Ammon's horn (tissue), 1 donor: Measurements from ENCODE around the gene OR56A4.
"Not testable (repeated sequence)": the region's sequence is repeated elsewhere in the genome, so short reads cannot be mapped to it uniquely, and the experiment has no call there.

Source experiments
- DNase-seq: peaks from one replicate; pipeline ENCODE4 v3.0.0-alpha.2; 2016; ENCODE audit warnings: low spot score

OR56A4 gene

DNA sequence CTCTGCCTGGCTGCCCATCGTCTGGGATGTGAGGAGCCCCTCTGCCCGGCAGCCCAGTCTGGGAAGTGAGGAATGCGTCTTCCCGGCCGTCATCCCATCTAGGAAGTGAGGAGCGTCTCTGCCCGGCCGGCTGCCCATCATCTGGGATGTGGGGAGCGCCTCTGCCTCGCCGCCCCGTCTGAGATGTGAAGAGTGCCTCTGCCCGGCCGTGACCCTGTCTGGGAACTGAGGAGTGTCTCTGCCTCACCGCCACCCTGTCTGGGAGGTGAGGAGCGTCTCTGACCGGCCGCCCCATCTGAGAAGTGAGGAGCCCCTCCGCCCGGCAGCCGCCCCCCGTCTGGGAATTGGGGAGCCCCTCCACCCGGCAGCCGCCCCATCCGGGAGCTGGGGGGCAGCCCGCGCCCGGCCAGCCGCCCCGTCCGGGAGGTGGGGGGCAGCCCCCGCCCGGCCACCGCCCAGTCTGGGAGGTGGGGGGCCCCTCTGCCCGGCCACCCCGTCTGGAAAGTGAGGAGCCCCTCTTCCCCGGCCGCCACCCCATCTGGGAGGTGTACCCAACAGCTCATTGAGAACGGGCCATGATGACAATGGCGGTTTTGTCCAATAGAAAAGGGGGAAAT, 45.9 kb downstream of the OR56A4 start:
- DNase-seq, result not testable (repeated sequence)

DNA sequence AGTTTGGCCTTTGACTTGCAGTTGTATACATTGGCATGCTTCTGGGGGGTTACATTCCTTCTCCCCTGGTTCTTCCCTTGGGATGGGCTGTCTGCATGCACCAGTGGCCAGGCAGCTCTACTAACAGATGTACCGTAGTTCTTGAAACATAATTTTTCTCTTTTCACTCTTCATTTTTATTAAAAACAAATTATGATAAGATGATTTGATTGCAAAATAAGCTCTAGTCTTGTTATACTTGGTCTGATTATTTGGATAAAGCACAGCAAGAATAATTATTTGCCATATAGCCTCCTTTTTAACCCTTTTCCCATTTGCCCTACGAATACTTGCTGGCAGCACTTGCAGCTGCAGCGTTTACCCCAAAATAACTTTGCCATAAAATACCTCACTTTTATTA, 51.2 kb downstream of the OR56A4 start:
- no peak for DNase-seq
